ENCODE data around the gene PSAP. TPM values are rescaled to one million over a fixed set of nuclear protein-coding genes. Genes with fewer than 3 reads are reported as not detected.

Gene PSAP
- total RNA-seq, 1 donor from 2014 or later = 676 TPM

- peaks cover 21% of the 10 kb centered on the region for H3K4me1 Mint-ChIP-seq (ENCODE audit: unreplicated experiment)
- peak overlapping the region; percentile 97 for H3K4me3 Mint-ChIP-seq (ENCODE audit: unreplicated experiment)
- no peak for TF ChIP-seq CTCF (IDR thresholded peaks at IDR 0.05; ENCODE audit: unreplicated experiment)
Observed at GRCh38 chr10:71850021-71850742, 869 bp downstream of the PSAP start.

GRCh38 chr10:71849461-71849908 is 1.6 kb downstream of the PSAP start:
- Mint-ChIP-seq H3K9me3 (ENCODE audit: unreplicated experiment) (no peaks in the 10 kb centered on the region), H3K27me3 (ENCODE audit: unreplicated experiment) (peaks cover 10% of the 10 kb centered on the region), H3K27ac (ENCODE audit: unreplicated experiment) (peak overlapping the region; percentile 96), H3K4me3 (ENCODE audit: unreplicated experiment) (peak overlapping the region; percentile 97), H3K4me1 (ENCODE audit: unreplicated experiment) (peaks cover 21% of the 10 kb centered on the region), H3K36me3 (ENCODE audit: low read depth, unreplicated experiment) (peaks cover 4% of the 10 kb centered on the region)
- no peak for TF ChIP-seq CTCF (IDR thresholded peaks at IDR 0.05; ENCODE audit: unreplicated experiment)
- no peak for DNase-seq (ENCODE audit: low spot score)

More at GRCh38 chr10:71850021-71850742, 869 bp downstream of the PSAP start:
- DNase-seq (ENCODE audit: low spot score) = no peak
- Mint-ChIP-seq H3K27ac (ENCODE audit: unreplicated experiment) (peak overlapping the region; percentile 96), H3K27me3 (ENCODE audit: unreplicated experiment) (peaks cover 10% of the 10 kb centered on the region), H3K36me3 (ENCODE audit: low read depth, unreplicated experiment) (peaks cover 4% of the 10 kb centered on the region), H3K9me3 (ENCODE audit: unreplicated experiment) (no peaks in the 10 kb centered on the region)

- no peak for DNase-seq (ENCODE audit: low spot score)
- no peak for TF ChIP-seq CTCF (IDR thresholded peaks at IDR 0.05; ENCODE audit: unreplicated experiment)
- H3K9me3 Mint-ChIP-seq (ENCODE audit: unreplicated experiment) = no peaks in the 10 kb centered on the region
- peaks cover 10% of the 10 kb centered on the region for H3K27me3 Mint-ChIP-seq (ENCODE audit: unreplicated experiment)
- no peak overlapping the region for H3K4me3 Mint-ChIP-seq (ENCODE audit: unreplicated experiment)
- H3K4me1 Mint-ChIP-seq (ENCODE audit: unreplicated experiment) = peaks cover 21% of the 10 kb centered on the region
- peaks cover 4% of the 10 kb centered on the region for H3K36me3 Mint-ChIP-seq (ENCODE audit: low read depth, unreplicated experiment)
- no peak overlapping the region for H3K27ac Mint-ChIP-seq (ENCODE audit: unreplicated experiment)
Observed at GRCh38 chr10:71848325-71849275, 2.5 kb downstream of the PSAP start.

- no peak for TF ChIP-seq CTCF (IDR thresholded peaks at IDR 0.05; ENCODE audit: unreplicated experiment)
- no peak for DNase-seq (ENCODE audit: low spot score)
- Mint-ChIP-seq H3K4me3 (ENCODE audit: unreplicated experiment) (no peak overlapping the region), H3K36me3 (ENCODE audit: low read depth, unreplicated experiment) (peaks cover 4% of the 10 kb centered on the region), H3K27me3 (ENCODE audit: unreplicated experiment) (peaks cover 10% of the 10 kb centered on the region), H3K9me3 (ENCODE audit: unreplicated experiment) (no peaks in the 10 kb centered on the region), H3K27ac (ENCODE audit: unreplicated experiment) (no peak overlapping the region), H3K4me1 (ENCODE audit: unreplicated experiment) (peaks cover 21% of the 10 kb centered on the region)
Observed at GRCh38 chr10:71847418-71847817, 3.6 kb downstream of the PSAP start.

Measured in endothelial cell (in vitro differentiated cells).